ENCODE measurements around the gene PRKG1. TPM values are rescaled to one million over a fixed set of nuclear protein-coding genes. Genes with fewer than 3 reads are reported as not detected.

PRKG1 gene
- total RNA-seq, 1 experiment from 2014 or later, result 16.5 TPM

DNA sequence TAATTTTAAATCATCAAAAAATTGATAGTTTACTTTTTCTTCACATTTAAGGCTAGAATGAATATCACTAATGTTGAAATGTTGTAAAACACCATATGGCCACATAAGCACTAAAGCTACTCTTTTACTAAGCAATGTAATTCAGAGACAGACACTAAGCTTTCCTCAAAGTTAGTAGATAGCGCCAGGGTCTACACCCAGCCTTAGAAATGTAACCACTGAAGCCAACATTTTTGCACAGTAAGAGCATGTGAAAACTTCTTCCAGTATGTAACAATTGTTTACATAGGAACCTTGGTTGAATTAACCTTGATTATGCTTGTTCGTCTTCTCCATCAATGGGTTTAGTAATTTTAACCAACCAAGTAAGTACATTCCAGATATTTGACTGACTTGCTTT is 28.4 kb upstream of the PRKG1 start (continued):
- no peak for TF ChIP-seq ZNF416 (CRISPR knock-in tag; IDR thresholded peaks at IDR 0.05)
- TF ChIP-seq KAT7 (CRISPR knock-in tag; IDR thresholded peaks at IDR 0.05; ENCODE audit: borderline replicate concordance), result no peak
- TF ChIP-seq NFE2L1 (CRISPR knock-in tag; IDR thresholded peaks at IDR 0.05), result no peak

DNA sequence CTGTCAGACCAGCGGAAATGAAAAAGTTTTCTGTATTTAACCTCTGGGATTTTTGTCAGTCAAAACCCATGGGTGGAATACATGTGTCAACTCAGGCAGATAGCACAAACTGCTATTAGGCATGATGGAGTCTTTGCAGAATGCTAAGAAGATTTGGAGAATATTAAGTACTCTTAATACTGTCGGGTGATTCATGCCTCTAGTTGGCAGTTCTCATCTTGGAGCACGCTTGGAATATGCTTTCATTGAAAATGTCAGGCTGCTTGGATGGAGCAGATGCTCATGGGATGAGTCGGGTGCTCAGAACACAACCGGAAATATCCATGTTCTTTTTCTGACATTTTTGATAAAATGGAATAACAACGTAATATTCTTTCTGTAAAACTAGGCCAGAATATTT is 27.6 kb upstream of the PRKG1 start:
- Mint-ChIP-seq H3K4me3 (no peak overlapping the region), H3K4me1 (peaks cover 5% of the 10 kb centered on the region; the same call in 1 of the 2 replicates), H3K27ac (no peak overlapping the region), H3K36me3 (no peaks in the 10 kb centered on the region), H3K9me3 (no peaks in the 10 kb centered on the region), H3K27me3 (ENCODE audit: low read depth) (no peaks in the 10 kb centered on the region)
- POLR2A ChIA-PET, result no interaction called here
- CTCF ChIA-PET, result interaction anchor here (0.6 kb wide), 1 partner anchor 36 kb away, joined by 3 read pairs; no protein-coding TSS in a partner anchor
- DNase-seq (ENCODE audit: low spot score), result no peak
- TF ChIP-seq, protein P1, sequence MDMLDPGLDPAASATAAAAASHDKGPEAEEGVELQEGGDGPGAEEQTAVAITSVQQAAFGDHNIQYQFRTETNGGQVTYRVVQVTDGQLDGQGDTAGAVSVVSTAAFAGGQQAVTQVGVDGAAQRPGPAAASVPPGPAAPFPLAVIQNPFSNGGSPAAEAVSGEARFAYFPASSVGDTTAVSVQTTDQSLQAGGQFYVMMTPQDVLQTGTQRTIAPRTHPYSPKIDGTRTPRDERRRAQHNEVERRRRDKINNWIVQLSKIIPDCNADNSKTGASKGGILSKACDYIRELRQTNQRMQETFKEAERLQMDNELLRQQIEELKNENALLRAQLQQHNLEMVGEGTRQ (CRISPR knock-in tag; IDR thresholded peaks at IDR 0.05), result no peak
- TF ChIP-seq ZNF532 (CRISPR knock-in tag; IDR thresholded peaks at IDR 0.05; ENCODE audit: borderline replicate concordance) (no peak), E2F1 (CRISPR knock-in tag; IDR thresholded peaks at IDR 0.05) (no peak), TP53 (CRISPR knock-in tag; IDR thresholded peaks at IDR 0.05) (no peak)
- TF ChIP-seq, protein P2, sequence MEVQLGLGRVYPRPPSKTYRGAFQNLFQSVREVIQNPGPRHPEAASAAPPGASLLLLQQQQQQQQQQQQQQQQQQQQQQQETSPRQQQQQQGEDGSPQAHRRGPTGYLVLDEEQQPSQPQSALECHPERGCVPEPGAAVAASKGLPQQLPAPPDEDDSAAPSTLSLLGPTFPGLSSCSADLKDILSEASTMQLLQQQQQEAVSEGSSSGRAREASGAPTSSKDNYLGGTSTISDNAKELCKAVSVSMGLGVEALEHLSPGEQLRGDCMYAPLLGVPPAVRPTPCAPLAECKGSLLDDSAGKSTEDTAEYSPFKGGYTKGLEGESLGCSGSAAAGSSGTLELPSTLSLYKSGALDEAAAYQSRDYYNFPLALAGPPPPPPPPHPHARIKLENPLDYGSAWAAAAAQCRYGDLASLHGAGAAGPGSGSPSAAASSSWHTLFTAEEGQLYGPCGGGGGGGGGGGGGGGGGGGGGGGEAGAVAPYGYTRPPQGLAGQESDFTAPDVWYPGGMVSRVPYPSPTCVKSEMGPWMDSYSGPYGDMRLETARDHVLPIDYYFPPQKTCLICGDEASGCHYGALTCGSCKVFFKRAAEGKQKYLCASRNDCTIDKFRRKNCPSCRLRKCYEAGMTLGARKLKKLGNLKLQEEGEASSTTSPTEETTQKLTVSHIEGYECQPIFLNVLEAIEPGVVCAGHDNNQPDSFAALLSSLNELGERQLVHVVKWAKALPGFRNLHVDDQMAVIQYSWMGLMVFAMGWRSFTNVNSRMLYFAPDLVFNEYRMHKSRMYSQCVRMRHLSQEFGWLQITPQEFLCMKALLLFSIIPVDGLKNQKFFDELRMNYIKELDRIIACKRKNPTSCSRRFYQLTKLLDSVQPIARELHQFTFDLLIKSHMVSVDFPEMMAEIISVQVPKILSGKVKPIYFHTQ (CRISPR knock-in tag; IDR thresholded peaks at IDR 0.05), result no peak
- ATAC-seq, result no peak

GRCh38 chr10:51047857-51048256 is 26.4 kb upstream of the PRKG1 start:
- Mint-ChIP-seq H3K27ac (no peak overlapping the region), H3K4me3 (no peak overlapping the region), H3K36me3 (no peaks in the 10 kb centered on the region), H3K4me1 (peaks cover 2% of the 10 kb centered on the region; the same call in 1 of the 2 replicates), H3K27me3 (ENCODE audit: low read depth) (no peaks in the 10 kb centered on the region), H3K9me3 (no peaks in the 10 kb centered on the region)
- ATAC-seq (no peak), DNase-seq (ENCODE audit: low spot score) (no peak)
- ChIA-PET POLR2A (no interaction called here), CTCF (interaction anchor here (1.6 kb wide), 1 partner anchor 35 kb away, joined by 4 read pairs; no protein-coding TSS in a partner anchor)
- no peak for TF ChIP-seq ELF4 (CRISPR knock-in tag; IDR thresholded peaks at IDR 0.05; ENCODE audit: low read depth)
- no peak for TF ChIP-seq ZNF396 (CRISPR knock-in tag; IDR thresholded peaks at IDR 0.05; ENCODE audit: borderline replicate concordance)
- TF ChIP-seq FOXP1 (CRISPR knock-in tag; IDR thresholded peaks at IDR 0.05; ENCODE audit: borderline replicate concordance), result no peak
- no peak for TF ChIP-seq AFF4 (CRISPR knock-in tag; IDR thresholded peaks at IDR 0.05; ENCODE audit: borderline replicate concordance)
- TF ChIP-seq IRF2 (CRISPR knock-in tag; IDR thresholded peaks at IDR 0.05; ENCODE audit: borderline replicate concordance, low read depth), result no peak
- no peak for TF ChIP-seq EMX1 (CRISPR knock-in tag; IDR thresholded peaks at IDR 0.05)
- no peak for TF ChIP-seq KAT7 (CRISPR knock-in tag; IDR thresholded peaks at IDR 0.05; ENCODE audit: borderline replicate concordance)
- TF ChIP-seq, protein P3, sequence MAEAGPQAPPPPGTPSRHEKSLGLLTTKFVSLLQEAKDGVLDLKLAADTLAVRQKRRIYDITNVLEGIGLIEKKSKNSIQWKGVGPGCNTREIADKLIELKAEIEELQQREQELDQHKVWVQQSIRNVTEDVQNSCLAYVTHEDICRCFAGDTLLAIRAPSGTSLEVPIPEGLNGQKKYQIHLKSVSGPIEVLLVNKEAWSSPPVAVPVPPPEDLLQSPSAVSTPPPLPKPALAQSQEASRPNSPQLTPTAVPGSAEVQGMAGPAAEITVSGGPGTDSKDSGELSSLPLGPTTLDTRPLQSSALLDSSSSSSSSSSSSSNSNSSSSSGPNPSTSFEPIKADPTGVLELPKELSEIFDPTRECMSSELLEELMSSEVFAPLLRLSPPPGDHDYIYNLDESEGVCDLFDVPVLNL (CRISPR knock-in tag; IDR thresholded peaks at IDR 0.05; ENCODE audit: borderline replicate concordance, low read depth), result no peak
- no peak for TF ChIP-seq NFYB (CRISPR knock-in tag; conservative IDR thresholded peaks at IDR 0.05; ENCODE audit: low read depth)
- no peak for TF ChIP-seq RELA (CRISPR knock-in tag; IDR thresholded peaks at IDR 0.05; ENCODE audit: borderline replicate concordance)
- no peak for TF ChIP-seq ZNF317 (CRISPR knock-in tag; IDR thresholded peaks at IDR 0.05; ENCODE audit: borderline replicate concordance, low read depth)
- no peak for TF ChIP-seq NR1H2 (CRISPR knock-in tag; IDR thresholded peaks at IDR 0.05)

All from WTC11 (cell line).